ENCODE data around the gene TCF23.

Gene TCF23

GRCh38 chr2:27148801-27149439 lies at the start of gene TCF23:
Gene TCF23, plus strand, starts transcription at chr2:27149004. Its CDS starts 130 bp downstream, at chr2:27149134.
- H3K27ac ChIP-seq (ENCODE audit: extremely low read depth, low read depth, low read length): no peak within 1 kb of the TSS
- H3K9me3 ChIP-seq (ENCODE audit: control insufficient read depth, insufficient read depth, low read depth, low read length): no peaks in the 10 kb centered on the region
- H3K36me3 ChIP-seq (ENCODE audit: control insufficient read depth in 2 of 2, insufficient read depth in 1 of 2, low read length in 2 of 2): no peaks in the 10 kb centered on the region
- H3K4me3 ChIP-seq (ENCODE audit: low read depth, low read length): no peak within 1 kb of the TSS
- no peaks in the 10 kb centered on the region for H3K4me1 ChIP-seq (ENCODE audit: control insufficient read depth, insufficient read depth, low read length)
- TF ChIP-seq, protein P1, sequence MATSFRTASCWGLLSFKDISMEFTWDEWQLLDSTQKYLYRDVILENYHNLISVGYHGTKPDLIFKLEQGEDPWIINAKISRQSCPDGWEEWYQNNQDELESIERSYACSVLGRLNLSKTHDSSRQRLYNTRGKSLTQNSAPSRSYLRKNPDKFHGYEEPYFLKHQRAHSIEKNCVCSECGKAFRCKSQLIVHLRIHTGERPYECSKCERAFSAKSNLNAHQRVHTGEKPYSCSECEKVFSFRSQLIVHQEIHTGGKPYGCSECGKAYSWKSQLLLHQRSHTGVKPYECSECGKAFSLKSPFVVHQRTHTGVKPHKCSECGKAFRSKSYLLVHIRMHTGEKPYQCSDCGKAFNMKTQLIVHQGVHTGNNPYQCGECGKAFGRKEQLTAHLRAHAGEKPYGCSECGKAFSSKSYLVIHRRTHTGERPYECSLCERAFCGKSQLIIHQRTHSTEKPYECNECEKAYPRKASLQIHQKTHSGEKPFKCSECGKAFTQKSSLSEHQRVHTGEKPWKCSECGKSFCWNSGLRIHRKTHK (tag by site-specific recombination; IDR thresholded peaks at IDR 0.05): no peak
- peak; percentile 66 for TF ChIP-seq EGR2 (tag by site-specific recombination; IDR thresholded peaks at IDR 0.05; ENCODE audit: low read depth)
- peak; percentile 77 for TF ChIP-seq ZFHX2 (tag by site-specific recombination; conservative IDR thresholded peaks at IDR 0.05)
- CTCF ChIA-PET: interaction anchor here (1.4 kb wide), 1 partner anchor 21 kb away, joined by 4 read pairs; no protein-coding TSS in a partner anchor
- POLR2A ChIA-PET: no interaction called here

DNA sequence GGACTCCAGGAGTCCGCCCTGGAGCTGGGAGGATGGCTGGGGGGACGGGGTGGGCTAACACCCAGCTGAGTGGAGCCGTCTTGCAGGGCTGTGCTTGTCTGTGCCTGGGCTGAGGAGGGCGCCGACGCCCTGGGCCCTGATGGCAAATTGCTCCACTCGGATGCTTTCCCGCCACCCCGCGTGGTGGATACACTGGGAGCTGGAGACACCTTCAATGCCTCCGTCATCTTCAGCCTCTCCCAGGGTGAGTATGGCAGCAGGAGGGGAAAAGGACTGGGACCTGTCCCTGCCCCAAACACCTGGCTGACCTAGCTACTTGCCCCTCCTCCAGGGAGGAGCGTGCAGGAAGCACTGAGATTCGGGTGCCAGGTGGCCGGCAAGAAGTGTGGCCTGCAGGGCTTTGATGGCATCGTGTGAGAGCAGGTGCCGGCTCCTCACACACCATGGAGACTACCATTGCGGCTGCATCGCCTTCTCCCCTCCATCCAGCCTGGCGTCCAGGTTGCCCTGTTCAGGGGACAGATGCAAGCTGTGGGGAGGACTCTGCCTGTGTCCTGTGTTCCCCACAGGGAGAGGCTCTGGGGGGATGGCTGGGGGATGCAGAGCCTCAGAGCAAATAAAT lies 49.4 kb upstream of the TCF23 start:
- Histone ChIP-seq H3K9me3 (ENCODE audit: control insufficient read depth, insufficient read depth, low read depth, low read length) (no peaks in the 10 kb centered on the region), H3K4me1 (ENCODE audit: control insufficient read depth, insufficient read depth, low read length) (no peaks in the 10 kb centered on the region), H3K4me3 (ENCODE audit: low read depth, low read length) (no peak overlapping the region), H3K36me3 (ENCODE audit: control insufficient read depth in 2 of 2, insufficient read depth in 1 of 2, low read length in 2 of 2) (peaks cover 0 to 33% of the 10 kb centered on the region in 2 experiments; a peak in 1 of 3 replicates), H3K27ac (ENCODE audit: extremely low read depth, low read depth, low read length) (no peak overlapping the region)
- ChIA-PET POLR2A (no interaction called here), CTCF (interaction anchor here (0.5 to 7.0 kb wide), 15 partner anchors 9 to 203 kb away, joined by 3 to 44 read pairs (median 6); partner anchors contain the start of genes ABHD1 and KHK)
- no peak for TF ChIP-seq ZNF600 (tag by site-specific recombination; IDR thresholded peaks at IDR 0.05)
- TF ChIP-seq ZBTB6 (tag by site-specific recombination; IDR thresholded peaks at IDR 0.05): peak; percentile 72

GRCh38 chr2:27100036-27100435 lies 48.8 kb upstream of the TCF23 start:
- Histone ChIP-seq H3K9me3 (ENCODE audit: control insufficient read depth, insufficient read depth, low read depth, low read length) (no peaks in the 10 kb centered on the region), H3K4me3 (ENCODE audit: low read depth, low read length) (no peak overlapping the region), H3K4me1 (ENCODE audit: control insufficient read depth, insufficient read depth, low read length) (no peaks in the 10 kb centered on the region), H3K36me3 (ENCODE audit: control insufficient read depth in 2 of 2, insufficient read depth in 1 of 2, low read length in 2 of 2) (peaks cover 0 to 29% of the 10 kb centered on the region in 2 experiments; a peak in 1 of 3 replicates), H3K27ac (ENCODE audit: extremely low read depth, low read depth, low read length) (no peak overlapping the region)
- no peak for TF ChIP-seq ZNF48 (tag by site-specific recombination; IDR thresholded peaks at IDR 0.05)
- ChIA-PET POLR2A (no interaction called here), CTCF (interaction anchor here (0.6 to 7.0 kb wide), 10 partner anchors 8 to 203 kb away, joined by 3 to 44 read pairs (median 6); partner anchors contain the start of gene KHK)

GRCh38 chr2:27102329-27102728 lies 46.5 kb upstream of the TCF23 start:
- CTCF ChIA-PET: interaction anchor here (0.6 to 4.9 kb wide), 6 partner anchors 67 to 582 kb away, joined by 3 to 42 read pairs (median 4); no protein-coding TSS in a partner anchor
- POLR2A ChIA-PET: interaction anchor here (0.6 kb wide), 1 partner anchor 143 kb away, joined by 3 read pairs; no protein-coding TSS in a partner anchor
- H3K27ac ChIP-seq (ENCODE audit: extremely low read depth, low read depth, low read length): no peak overlapping the region
- TF ChIP-seq MYNN (tag by site-specific recombination; IDR thresholded peaks at IDR 0.05; ENCODE audit: borderline replicate concordance): no peak
- no peak for TF ChIP-seq ZNF473 (tag by site-specific recombination; IDR thresholded peaks at IDR 0.05)
- TF ChIP-seq, protein P2, sequence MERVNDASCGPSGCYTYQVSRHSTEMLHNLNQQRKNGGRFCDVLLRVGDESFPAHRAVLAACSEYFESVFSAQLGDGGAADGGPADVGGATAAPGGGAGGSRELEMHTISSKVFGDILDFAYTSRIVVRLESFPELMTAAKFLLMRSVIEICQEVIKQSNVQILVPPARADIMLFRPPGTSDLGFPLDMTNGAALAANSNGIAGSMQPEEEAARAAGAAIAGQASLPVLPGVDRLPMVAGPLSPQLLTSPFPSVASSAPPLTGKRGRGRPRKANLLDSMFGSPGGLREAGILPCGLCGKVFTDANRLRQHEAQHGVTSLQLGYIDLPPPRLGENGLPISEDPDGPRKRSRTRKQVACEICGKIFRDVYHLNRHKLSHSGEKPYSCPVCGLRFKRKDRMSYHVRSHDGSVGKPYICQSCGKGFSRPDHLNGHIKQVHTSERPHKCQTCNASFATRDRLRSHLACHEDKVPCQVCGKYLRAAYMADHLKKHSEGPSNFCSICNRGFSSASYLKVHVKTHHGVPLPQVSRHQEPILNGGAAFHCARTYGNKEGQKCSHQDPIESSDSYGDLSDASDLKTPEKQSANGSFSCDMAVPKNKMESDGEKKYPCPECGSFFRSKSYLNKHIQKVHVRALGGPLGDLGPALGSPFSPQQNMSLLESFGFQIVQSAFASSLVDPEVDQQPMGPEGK (tag by site-specific recombination; IDR thresholded peaks at IDR 0.05): no peak
- TF ChIP-seq, protein P3, sequence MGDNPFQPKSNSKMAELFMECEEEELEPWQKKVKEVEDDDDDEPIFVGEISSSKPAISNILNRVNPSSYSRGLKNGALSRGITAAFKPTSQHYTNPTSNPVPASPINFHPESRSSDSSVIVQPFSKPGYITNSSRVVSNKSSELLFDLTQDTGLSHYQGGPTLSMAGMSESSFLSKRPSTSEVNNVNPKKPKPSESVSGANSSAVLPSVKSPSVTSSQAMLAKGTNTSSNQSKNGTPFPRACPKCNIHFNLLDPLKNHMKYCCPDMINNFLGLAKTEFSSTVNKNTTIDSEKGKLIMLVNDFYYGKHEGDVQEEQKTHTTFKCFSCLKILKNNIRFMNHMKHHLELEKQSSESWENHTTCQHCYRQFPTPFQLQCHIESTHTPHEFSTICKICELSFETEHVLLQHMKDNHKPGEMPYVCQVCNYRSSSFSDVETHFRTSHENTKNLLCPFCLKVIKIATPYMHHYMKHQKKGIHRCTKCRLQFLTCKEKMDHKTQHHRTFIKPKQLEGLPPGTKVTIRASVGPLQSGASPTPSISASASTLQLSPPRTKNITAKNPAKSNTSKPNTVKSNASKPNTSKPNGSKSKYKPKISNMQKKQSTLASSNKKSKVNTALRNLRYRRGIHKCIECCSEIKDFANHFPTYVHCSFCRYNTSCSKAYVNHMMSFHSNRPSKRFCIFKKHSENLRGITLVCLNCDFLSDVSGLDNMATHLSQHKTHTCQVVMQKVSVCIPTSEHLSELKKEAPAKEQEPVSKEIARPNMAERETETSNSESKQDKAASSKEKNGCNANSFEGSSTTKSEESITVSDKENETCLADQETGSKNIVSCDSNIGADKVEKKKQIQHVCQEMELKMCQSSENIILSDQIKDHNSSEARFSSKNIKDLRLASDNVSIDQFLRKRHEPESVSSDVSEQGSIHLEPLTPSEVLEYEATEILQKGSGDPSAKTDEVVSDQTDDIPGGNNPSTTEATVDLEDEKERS (tag by site-specific recombination; IDR thresholded peaks at IDR 0.05): no peak
- no peak for TF ChIP-seq ZNF561 (tag by site-specific recombination; IDR thresholded peaks at IDR 0.05; ENCODE audit: borderline replicate concordance)
- TF ChIP-seq ZSCAN30 (tag by site-specific recombination; IDR thresholded peaks at IDR 0.05): no peak
- TF ChIP-seq, protein P4, sequence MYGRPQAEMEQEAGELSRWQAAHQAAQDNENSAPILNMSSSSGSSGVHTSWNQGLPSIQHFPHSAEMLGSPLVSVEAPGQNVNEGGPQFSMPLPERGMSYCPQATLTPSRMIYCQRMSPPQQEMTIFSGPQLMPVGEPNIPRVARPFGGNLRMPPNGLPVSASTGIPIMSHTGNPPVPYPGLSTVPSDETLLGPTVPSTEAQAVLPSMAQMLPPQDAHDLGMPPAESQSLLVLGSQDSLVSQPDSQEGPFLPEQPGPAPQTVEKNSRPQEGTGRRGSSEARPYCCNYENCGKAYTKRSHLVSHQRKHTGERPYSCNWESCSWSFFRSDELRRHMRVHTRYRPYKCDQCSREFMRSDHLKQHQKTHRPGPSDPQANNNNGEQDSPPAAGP (tag by site-specific recombination; IDR thresholded peaks at IDR 0.05): no peak
- TF ChIP-seq ZNF623 (tag by site-specific recombination; IDR thresholded peaks at IDR 0.05): no peak
- TF ChIP-seq ZNF776 (tag by site-specific recombination; IDR thresholded peaks at IDR 0.05; ENCODE audit: borderline replicate concordance): no peak
- no peak for TF ChIP-seq ZBTB21 (tag by site-specific recombination; IDR thresholded peaks at IDR 0.05)
- TF ChIP-seq ZNF37A (tag by site-specific recombination; IDR thresholded peaks at IDR 0.05): no peak

More at GRCh38 chr2:27102329-27102728, 46.5 kb upstream of the TCF23 start:
- H3K36me3 ChIP-seq (ENCODE audit: control insufficient read depth in 2 of 2, insufficient read depth in 1 of 2, low read length in 2 of 2): peaks cover 0 to 21% of the 10 kb centered on the region in 2 experiments; a peak in 1 of 3 replicates
- no peak overlapping the region for H3K4me3 ChIP-seq (ENCODE audit: low read depth, low read length)
- no peaks in the 10 kb centered on the region for H3K9me3 ChIP-seq (ENCODE audit: control insufficient read depth, insufficient read depth, low read depth, low read length)
- no peaks in the 10 kb centered on the region for H3K4me1 ChIP-seq (ENCODE audit: control insufficient read depth, insufficient read depth, low read length)

Data from HEK293 (cell line).